HEK293 (cell line): Measurements from ENCODE around the gene ADAMTS8.

ENCODE experiments used
- CTCF ChIA-PET: fragments of 350-600 bp; formaldehyde crosslinking; extraction: SDS; loops from one replicate; lab custom pipeline; 2021; ENCODE audit warnings: antibody characterized with exemption; lab: Yijun Ruan, JAX
- POLR2A ChIA-PET: fragments of 300-600 bp; formaldehyde crosslinking; extraction: SDS; loops from one replicate; lab custom pipeline; 2020; ENCODE audit warnings: antibody characterized with exemption, inconsistent platforms; lab: Yijun Ruan, JAX
- H3K27ac ChIP-seq: fragments of 200-500 bp; sonication (Bioruptor generic); 2 replicates; pipeline ENCODE4 v1.5.1; 2014; ENCODE audit warnings: low read depth, low read length, control low read depth, inconsistent platforms; ENCODE audit errors: extremely low read depth
- H3K36me3 ChIP-seq, 2 experiments: fragments of 200-500 bp in 1 of 2; sonication (Bioruptor generic) in 1 of 2; 1 replicate in 1 of 2; 2 replicates in 1 of 2; pipeline ENCODE4 v1.5.1; 2014 to 2017; ENCODE audit warnings: inconsistent platforms in 2 of 2, low read length in 2 of 2; ENCODE audit not compliant: control insufficient read depth in 2 of 2, insufficient read depth in 1 of 2
- H3K4me1 ChIP-seq: fragments of 200-500 bp; sonication (Bioruptor generic); 2 replicates; pipeline ENCODE4 v1.5.1; 2014; ENCODE audit warnings: mild to moderate bottlenecking, low read length, inconsistent platforms; ENCODE audit not compliant: control insufficient read depth, insufficient read depth
- H3K4me3 ChIP-seq: 2 replicates; pipeline ENCODE4 v1.5.1; 2011; ENCODE audit warnings: low read depth, mild to moderate bottlenecking, control low read depth, low read length, moderate library complexity
- H3K9me3 ChIP-seq: fragments of 200-500 bp; sonication (Bioruptor generic); 2 replicates; pipeline ENCODE4 v1.5.1; 2014; ENCODE audit warnings: low read depth, low read length, inconsistent platforms; ENCODE audit not compliant: control insufficient read depth, insufficient read depth
- AEBP2 ChIP-seq: fragments of 450-650 bp; formaldehyde crosslinking; IDR thresholded peaks from 2 replicates; pipeline ENCODE4 v1.5.1; 2016; ENCODE audit warnings: missing biosample characterization, missing genetic modification characterization, borderline replicate concordance
- ATF2 ChIP-seq: fragments of 450-650 bp; formaldehyde crosslinking; IDR thresholded peaks from 2 replicates; pipeline ENCODE4 v1.5.1; 2016; ENCODE audit warnings: missing biosample characterization, missing genetic modification characterization, low read depth
- EGR2 ChIP-seq: fragments of 450-650 bp; formaldehyde crosslinking; IDR thresholded peaks from 2 replicates; pipeline ENCODE4 v1.5.1; 2016; ENCODE audit warnings: low read depth, missing biosample characterization, missing genetic modification characterization
- HIC1 ChIP-seq: fragments of 450-650 bp; formaldehyde crosslinking; IDR thresholded peaks from 2 replicates; pipeline ENCODE4 v1.5.1; 2016; ENCODE audit warnings: missing biosample characterization, missing genetic modification characterization
- HOXA7 ChIP-seq: sonication (generic); formaldehyde crosslinking; IDR thresholded peaks from 2 replicates; pipeline ENCODE4 v1.8.1; 2022; ENCODE audit warnings: missing genetic modification reagents, borderline replicate concordance
- KLF1 ChIP-seq: fragments of 450-650 bp; formaldehyde crosslinking; IDR thresholded peaks from 2 replicates; pipeline ENCODE4 v1.5.1; 2016; ENCODE audit warnings: missing biosample characterization, missing genetic modification characterization
- PATZ1 ChIP-seq: fragments of 450-650 bp; formaldehyde crosslinking; IDR thresholded peaks from 2 replicates; pipeline ENCODE4 v1.5.1; 2016; ENCODE audit warnings: missing biosample characterization, missing genetic modification characterization
- RBAK ChIP-seq: fragments of 450-650 bp; formaldehyde crosslinking; IDR thresholded peaks from 2 replicates; pipeline ENCODE4 v1.5.1; 2016; ENCODE audit warnings: missing biosample characterization, missing genetic modification characterization
- TCF7L2 ChIP-seq: IDR thresholded peaks from 2 replicates; pipeline ENCODE4 v1.6.1; 2011; ENCODE audit warnings: low read depth, mild to moderate bottlenecking, inconsistent platforms, low read length, moderate library complexity, borderline replicate concordance
- WT1 ChIP-seq: fragments of 450-650 bp; formaldehyde crosslinking; IDR thresholded peaks from 2 replicates; pipeline ENCODE4 v1.5.1; 2016; ENCODE audit warnings: missing biosample characterization, missing genetic modification characterization
- ZBTB20 ChIP-seq: fragments of 450-650 bp; formaldehyde crosslinking; IDR thresholded peaks from 2 replicates; pipeline ENCODE4 v1.5.1; 2016; ENCODE audit warnings: missing biosample characterization, missing genetic modification characterization
- ZNF202 ChIP-seq: fragments of 450-650 bp; formaldehyde crosslinking; IDR thresholded peaks from 2 replicates; pipeline ENCODE4 v1.5.1; 2016; ENCODE audit warnings: missing biosample characterization, missing genetic modification characterization, borderline replicate concordance
- ZNF223 ChIP-seq: fragments of 450-650 bp; formaldehyde crosslinking; IDR thresholded peaks from 2 replicates; pipeline ENCODE4 v1.5.1; 2016; ENCODE audit warnings: missing biosample characterization, missing genetic modification characterization
- ZNF324 ChIP-seq: fragments of 450-650 bp; formaldehyde crosslinking; IDR thresholded peaks from 2 replicates; pipeline ENCODE4 v1.5.1; 2016; ENCODE audit warnings: missing biosample characterization, missing genetic modification characterization
- ZNF362 ChIP-seq: fragments of 450-650 bp; formaldehyde crosslinking; IDR thresholded peaks from 2 replicates; pipeline ENCODE4 v1.5.1; 2016; ENCODE audit warnings: missing biosample characterization, missing genetic modification characterization
- ZNF398 ChIP-seq: fragments of 450-650 bp; formaldehyde crosslinking; IDR thresholded peaks from 2 replicates; pipeline ENCODE4 v1.5.1; 2017; ENCODE audit warnings: missing biosample characterization, missing genetic modification characterization
- ZNF416 ChIP-seq: fragments of 450-650 bp; formaldehyde crosslinking; IDR thresholded peaks from 2 replicates; pipeline ENCODE4 v1.5.1; 2016; ENCODE audit warnings: missing biosample characterization, missing genetic modification characterization
- ZNF426 ChIP-seq: fragments of 450-650 bp; formaldehyde crosslinking; IDR thresholded peaks from 2 replicates; pipeline ENCODE4 v1.5.1; 2017; ENCODE audit warnings: missing biosample characterization, missing genetic modification characterization, mild to moderate bottlenecking, inconsistent platforms, moderate library complexity
- ZNF544 ChIP-seq: fragments of 450-650 bp; formaldehyde crosslinking; IDR thresholded peaks from 2 replicates; pipeline ENCODE4 v1.5.0; 2017; ENCODE audit warnings: missing biosample characterization, missing genetic modification characterization
- ZNF558 ChIP-seq: fragments of 450-650 bp; formaldehyde crosslinking; IDR thresholded peaks from 2 replicates; pipeline ENCODE4 v1.5.1; 2016; ENCODE audit warnings: missing biosample characterization, missing genetic modification characterization
- ZNF600 ChIP-seq: fragments of 450-650 bp; formaldehyde crosslinking; IDR thresholded peaks from 2 replicates; pipeline ENCODE4 v1.5.1; 2016; ENCODE audit warnings: missing biosample characterization, missing genetic modification characterization
- ZNF645 ChIP-seq: fragments of 450-650 bp; formaldehyde crosslinking; IDR thresholded peaks from 2 replicates; pipeline ENCODE4; 2016; ENCODE audit warnings: missing biosample characterization, missing genetic modification characterization
- ZNF660 ChIP-seq: fragments of 450-650 bp; IDR thresholded peaks from 2 replicates; pipeline ENCODE4 v1.5.1; 2018; ENCODE audit warnings: missing biosample characterization, mild to moderate bottlenecking, missing genetic modification characterization
- ZNF792 ChIP-seq: fragments of 450-650 bp; formaldehyde crosslinking; IDR thresholded peaks from 2 replicates; pipeline ENCODE4 v1.5.1; 2016; ENCODE audit warnings: missing biosample characterization, missing genetic modification characterization

Gene ADAMTS8

GRCh38 chr11:130455483-130456127 is 27.2 kb upstream of the ADAMTS8 start (continued):
- TF ChIP-seq ATF2 (tag by site-specific recombination) = no peak
- no peak for TF ChIP-seq EGR2 (tag by site-specific recombination)
- no peak for TF ChIP-seq RBAK (tag by site-specific recombination)
- no peak for TF ChIP-seq ZBTB20 (tag by site-specific recombination)
- TF ChIP-seq HOXA7 (CRISPR knock-in tag) = no peak
- no peak for TF ChIP-seq ZNF558 (tag by site-specific recombination)
- TF ChIP-seq KLF1 (tag by site-specific recombination) = no peak
- TF ChIP-seq ZNF600 = no peak
- TF ChIP-seq HIC1 = no peak
- no peak for TF ChIP-seq ZNF660 (tag by site-specific recombination)
- TF ChIP-seq ZNF416 (tag by site-specific recombination) = no peak

GRCh38 chr11:130454491-130455252 is 26.3 kb upstream of the ADAMTS8 start:
- no peaks in the 10 kb centered on the region for H3K9me3 ChIP-seq
- H3K4me3 ChIP-seq = no peak overlapping the region
- no peak overlapping the region for H3K27ac ChIP-seq
- ChIA-PET POLR2A (interaction anchor here (0.6 kb wide), 1 partner anchor 18 kb away, joined by 3 read pairs; no protein-coding TSS in a partner anchor), CTCF (interaction anchor here (0.7 to 0.8 kb wide), 2 partner anchors 77 to 374 kb away, joined by 3 read pairs; no protein-coding TSS in a partner anchor)
- no peaks in the 10 kb centered on the region for H3K4me1 ChIP-seq
- no peaks in the 10 kb centered on the region; a peak in 1 of 3 replicates for H3K36me3 ChIP-seq
- TF ChIP-seq ZNF223 (tag by site-specific recombination) (no peak), ZNF792 (tag by site-specific recombination) (no peak), PATZ1 (tag by site-specific recombination) (no peak), ZNF202 (no peak), ZNF645 (tag by site-specific recombination) (no peak), WT1 (tag by site-specific recombination) (0 out of 2 replicates have a peak, but pooled peaks have one; percentile 26), EGR2 (tag by site-specific recombination) (peak; percentile 57), TCF7L2 (no peak), ZNF324 (tag by site-specific recombination) (no peak), AEBP2 (tag by site-specific recombination) (no peak), ZNF398 (peak; percentile 26; the same call in 1 of the 2 replicates), ZNF362 (tag by site-specific recombination) (no peak), ZNF426 (no peak), ZNF544 (tag by site-specific recombination) (no peak)
